Stimulated activated CD8-positive, alpha-beta memory T cell treated with anti-CD3 and anti-CD28 coated beads, Interleukin-7, amount 100 ng/mL, for 1 hour (primary cell): ENCODE results near the gene RAD51B.

Experiments
- DNase-seq, 2 donors: peaks; one replicate each; pipeline ENCODE4 v3.0.0-alpha.2; 2020; ENCODE audit warnings: low read depth in 2 of 2

Gene RAD51B

GRCh38 chr14:68362846-68363245 lies 543.3 kb downstream of the RAD51B start:
- no peak for DNase-seq

- DNase-seq: no peak
Observed at GRCh38 chr14:68363466-68363842, 543.9 kb downstream of the RAD51B start.

- no peak for DNase-seq
Observed at GRCh38 chr14:68363843-68364767, 544.5 kb downstream of the RAD51B start.

- no peak for DNase-seq
Observed at GRCh38 chr14:68364792-68365192, 545.2 kb downstream of the RAD51B start.

- DNase-seq: no peak
Observed at GRCh38 chr14:68365228-68365627, 545.6 kb downstream of the RAD51B start.

- DNase-seq: no peak
Observed at GRCh38 chr14:68366656-68367055, 547.1 kb downstream of the RAD51B start.

- no peak for DNase-seq
Observed at GRCh38 chr14:68367536-68367935, 548.0 kb downstream of the RAD51B start.

GRCh38 chr14:68368850-68369249 lies 549.3 kb downstream of the RAD51B start:
- no peak for DNase-seq

GRCh38 chr14:68369281-68370056 lies 549.9 kb downstream of the RAD51B start:
- no peak for DNase-seq

GRCh38 chr14:68370057-68370360 lies 550.4 kb downstream of the RAD51B start:
- no peak for DNase-seq

GRCh38 chr14:68372368-68372767 lies 552.8 kb downstream of the RAD51B start:
- no peak for DNase-seq

GRCh38 chr14:68373124-68373646 lies 553.6 kb downstream of the RAD51B start:
- no peak for DNase-seq

- no peak for DNase-seq
Observed at GRCh38 chr14:68373847-68374444, 554.4 kb downstream of the RAD51B start.

- no peak for DNase-seq
Observed at GRCh38 chr14:68374682-68375081, 555.1 kb downstream of the RAD51B start.

GRCh38 chr14:68375376-68375775 lies 555.8 kb downstream of the RAD51B start:
- DNase-seq: no peak

GRCh38 chr14:68376067-68376779 lies 556.6 kb downstream of the RAD51B start:
- no peak for DNase-seq

- no peak for DNase-seq
Observed at GRCh38 chr14:68377006-68377405, 557.4 kb downstream of the RAD51B start.

- no peak for DNase-seq
Observed at GRCh38 chr14:68377459-68377858, 557.9 kb downstream of the RAD51B start.

GRCh38 chr14:68379510-68380328 lies 560.1 kb downstream of the RAD51B start:
- DNase-seq: no peak

GRCh38 chr14:68380329-68380741 lies 560.8 kb downstream of the RAD51B start:
- no peak for DNase-seq

GRCh38 chr14:68384335-68384734 lies 564.8 kb downstream of the RAD51B start:
- no peak for DNase-seq
